SK-N-SH treated with all-trans-retinoic acid at 6 μM for 48 hours (cell line): Measurements from ENCODE around the gene TMEM235.

Source experiments
- ATAC-seq: fragments of 200-7000 bp; cut with Tn5 transposase; 3 replicates; pipeline ENCODE4 v1.9.1; 2020; ENCODE audit warnings: mild to moderate bottlenecking, moderate library complexity
- CSDC2 ChIP-seq: fragments of 250-450 bp; sonication (Bioruptor Pico); IDR thresholded peaks from 2 replicates; pipeline ENCODE4 v1.5.0; 2020; ENCODE audit warnings: mild to moderate bottlenecking, moderate library complexity
- ESRRG ChIP-seq: fragments of 250-450 bp; sonication (Bioruptor Pico); IDR thresholded peaks from 2 replicates; pipeline ENCODE4 v1.6.1; 2021; ENCODE audit warnings: mild to moderate bottlenecking
- ISL1 ChIP-seq: fragments of 250-450 bp; sonication (Bioruptor Pico); IDR thresholded peaks from 2 replicates; pipeline ENCODE4 v2.1.2; 2022; ENCODE audit warnings: mild to moderate bottlenecking, moderate library complexity
- PPARA ChIP-seq: fragments of 250-450 bp; sonication (Bioruptor Pico); IDR thresholded peaks from 2 replicates; pipeline ENCODE4 v1.5.0; 2020; ENCODE audit warnings: mild to moderate bottlenecking, borderline replicate concordance
- RARB ChIP-seq: fragments of 250-450 bp; sonication (Bioruptor Pico); IDR thresholded peaks from 2 replicates; pipeline ENCODE4 v1.8.0; 2021; ENCODE audit warnings: mild to moderate bottlenecking, moderate library complexity
- SNAI2 ChIP-seq: fragments of 250-450 bp; sonication (Bioruptor Pico); IDR thresholded peaks from 2 replicates; pipeline ENCODE4 v1.5.0; 2020; ENCODE audit warnings: mild to moderate bottlenecking, moderate library complexity
- TCF4 ChIP-seq: fragments of 250-450 bp; sonication (Bioruptor Pico); IDR thresholded peaks from 2 replicates; pipeline ENCODE4 v1.8.0; 2021; ENCODE audit warnings: mild to moderate bottlenecking, moderate library complexity, borderline replicate concordance
- TSHZ2 ChIP-seq: fragments of 250-450 bp; sonication (Bioruptor Pico); IDR thresholded peaks from 2 replicates; pipeline ENCODE4 v1.5.0; 2020; ENCODE audit warnings: mild to moderate bottlenecking, moderate library complexity
- ZC3H10 ChIP-seq: fragments of 250-450 bp; sonication (Bioruptor Pico); IDR thresholded peaks from 2 replicates; pipeline ENCODE4 v1.5.1; 2021; ENCODE audit warnings: mild to moderate bottlenecking, moderate library complexity
- ZFP3 ChIP-seq: fragments of 250-450 bp; sonication (Bioruptor Pico); IDR thresholded peaks from 2 replicates; pipeline ENCODE4 v1.5.0; 2020; ENCODE audit warnings: mild to moderate bottlenecking, moderate library complexity
- ZFP30 ChIP-seq: fragments of 450-650 bp; formaldehyde crosslinking; IDR thresholded peaks from 2 replicates; pipeline ENCODE4 v1.5.0; 2022; ENCODE audit warnings: mild to moderate bottlenecking, moderate library complexity
- ZNF70 ChIP-seq: fragments of 450-650 bp; formaldehyde crosslinking; IDR thresholded peaks from 2 replicates; pipeline ENCODE4 v1.5.0; 2020; ENCODE audit warnings: mild to moderate bottlenecking, moderate library complexity
- TF ChIP-seq, protein P1 (sequence below): fragments of 250-450 bp; sonication (Bioruptor Pico); IDR thresholded peaks from 2 replicates; pipeline ENCODE4 v1.5.1; 2021; ENCODE audit warnings: mild to moderate bottlenecking, moderate library complexity
- TF ChIP-seq, protein P2 (sequence below): fragments of 250-450 bp; sonication (Bioruptor Pico); IDR thresholded peaks from 2 replicates; pipeline ENCODE4 v1.8.0; 2021; ENCODE audit warnings: low read depth, mild to moderate bottlenecking, moderate library complexity, borderline replicate concordance
- TF ChIP-seq, protein P3 (sequence below): fragments of 250-450 bp; sonication (Bioruptor Pico); IDR thresholded peaks from 2 replicates; pipeline ENCODE4 v1.5.1; 2020; ENCODE audit warnings: low read depth, mild to moderate bottlenecking, moderate library complexity

Gene TMEM235

GRCh38 chr17:78240012-78240655 lies 8.7 kb downstream of the TMEM235 start:
- no peak for ATAC-seq

DNA sequence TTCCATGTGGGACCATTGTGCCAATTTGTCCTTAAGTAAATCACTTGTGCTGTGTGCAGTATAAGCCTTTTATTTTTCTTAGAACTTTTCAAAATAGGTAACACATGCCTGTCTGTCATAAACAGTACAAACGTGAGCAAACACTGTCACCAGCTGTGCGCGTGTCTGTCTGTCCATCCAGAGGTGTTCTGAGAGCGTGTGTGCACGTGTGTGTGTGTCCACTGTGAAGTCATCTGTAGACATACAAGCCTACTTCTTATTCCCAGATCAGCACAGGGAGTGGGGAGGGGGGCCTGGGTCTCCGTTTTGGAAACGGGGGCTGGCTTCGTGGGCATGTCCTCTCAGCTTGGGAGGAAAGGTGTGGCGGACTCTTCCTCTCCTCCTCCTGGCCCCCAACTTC lies 9.4 kb downstream of the TMEM235 start:
- ATAC-seq = no peak
- TF ChIP-seq RARB (CRISPR knock-in tag) (no peak), SNAI2 (CRISPR knock-in tag) (no peak), ZFP30 (CRISPR knock-in tag) (no peak), ZNF70 (CRISPR knock-in tag) (no peak), ZC3H10 (no peak), PPARA (CRISPR knock-in tag) (no peak)
- TF ChIP-seq, protein P1, sequence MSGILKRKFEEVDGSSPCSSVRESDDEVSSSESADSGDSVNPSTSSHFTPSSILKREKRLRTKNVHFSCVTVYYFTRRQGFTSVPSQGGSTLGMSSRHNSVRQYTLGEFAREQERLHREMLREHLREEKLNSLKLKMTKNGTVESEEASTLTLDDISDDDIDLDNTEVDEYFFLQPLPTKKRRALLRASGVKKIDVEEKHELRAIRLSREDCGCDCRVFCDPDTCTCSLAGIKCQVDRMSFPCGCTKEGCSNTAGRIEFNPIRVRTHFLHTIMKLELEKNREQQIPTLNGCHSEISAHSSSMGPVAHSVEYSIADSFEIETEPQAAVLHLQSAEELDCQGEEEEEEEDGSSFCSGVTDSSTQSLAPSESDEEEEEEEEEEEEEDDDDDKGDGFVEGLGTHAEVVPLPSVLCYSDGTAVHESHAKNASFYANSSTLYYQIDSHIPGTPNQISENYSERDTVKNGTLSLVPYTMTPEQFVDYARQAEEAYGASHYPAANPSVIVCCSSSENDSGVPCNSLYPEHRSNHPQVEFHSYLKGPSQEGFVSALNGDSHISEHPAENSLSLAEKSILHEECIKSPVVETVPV (CRISPR knock-in tag) = no peak

More at GRCh38 chr17:78240012-78240655, 8.7 kb downstream of the TMEM235 start:
- TF ChIP-seq TSHZ2 (CRISPR knock-in tag) (no peak), TCF4 (CRISPR knock-in tag) (no peak), ESRRG (no peak), ZC3H10 (no peak), ISL1 (CRISPR knock-in tag) (no peak), PPARA (CRISPR knock-in tag) (no peak), ZNF70 (CRISPR knock-in tag) (no peak), CSDC2 (no peak), ZFP3 (CRISPR knock-in tag) (no peak)
- TF ChIP-seq, protein P1 (CRISPR knock-in tag) = no peak
- TF ChIP-seq, protein P2, sequence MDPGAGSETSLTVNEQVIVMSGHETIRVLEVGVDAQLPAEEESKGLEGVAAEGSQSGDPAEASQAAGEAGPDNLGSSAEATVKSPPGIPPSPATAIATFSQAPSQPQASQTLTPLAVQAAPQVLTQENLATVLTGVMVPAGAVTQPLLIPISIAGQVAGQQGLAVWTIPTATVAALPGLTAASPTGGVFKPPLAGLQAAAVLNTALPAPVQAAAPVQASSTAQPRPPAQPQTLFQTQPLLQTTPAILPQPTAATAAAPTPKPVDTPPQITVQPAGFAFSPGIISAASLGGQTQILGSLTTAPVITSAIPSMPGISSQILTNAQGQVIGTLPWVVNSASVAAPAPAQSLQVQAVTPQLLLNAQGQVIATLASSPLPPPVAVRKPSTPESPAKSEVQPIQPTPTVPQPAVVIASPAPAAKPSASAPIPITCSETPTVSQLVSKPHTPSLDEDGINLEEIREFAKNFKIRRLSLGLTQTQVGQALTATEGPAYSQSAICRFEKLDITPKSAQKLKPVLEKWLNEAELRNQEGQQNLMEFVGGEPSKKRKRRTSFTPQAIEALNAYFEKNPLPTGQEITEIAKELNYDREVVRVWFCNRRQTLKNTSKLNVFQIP = no peak
- TF ChIP-seq, all 23 proteins: peak for 0

GRCh38 chr17:78241277-78242023 lies 10.0 kb downstream of the TMEM235 start:
- ATAC-seq = peak; percentile 85
- TF ChIP-seq, protein P3, sequence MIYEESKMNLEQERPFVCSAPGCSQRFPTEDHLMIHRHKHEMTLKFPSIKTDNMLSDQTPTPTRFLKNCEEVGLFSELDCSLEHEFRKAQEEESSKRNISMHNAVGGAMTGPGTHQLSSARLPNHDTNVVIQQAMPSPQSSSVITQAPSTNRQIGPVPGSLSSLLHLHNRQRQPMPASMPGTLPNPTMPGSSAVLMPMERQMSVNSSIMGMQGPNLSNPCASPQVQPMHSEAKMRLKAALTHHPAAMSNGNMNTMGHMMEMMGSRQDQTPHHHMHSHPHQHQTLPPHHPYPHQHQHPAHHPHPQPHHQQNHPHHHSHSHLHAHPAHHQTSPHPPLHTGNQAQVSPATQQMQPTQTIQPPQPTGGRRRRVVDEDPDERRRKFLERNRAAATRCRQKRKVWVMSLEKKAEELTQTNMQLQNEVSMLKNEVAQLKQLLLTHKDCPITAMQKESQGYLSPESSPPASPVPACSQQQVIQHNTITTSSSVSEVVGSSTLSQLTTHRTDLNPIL (CRISPR knock-in tag) = no peak
- peak; percentile 21; the same call in 1 of the 2 replicates for TF ChIP-seq TSHZ2 (CRISPR knock-in tag)
